ENCODE data around the gene OR52B2.
"Not testable (repeated sequence)": the region's sequence is repeated elsewhere in the genome, so short reads cannot be mapped to it uniquely, and the experiment has no call there.

Gene OR52B2

DNA sequence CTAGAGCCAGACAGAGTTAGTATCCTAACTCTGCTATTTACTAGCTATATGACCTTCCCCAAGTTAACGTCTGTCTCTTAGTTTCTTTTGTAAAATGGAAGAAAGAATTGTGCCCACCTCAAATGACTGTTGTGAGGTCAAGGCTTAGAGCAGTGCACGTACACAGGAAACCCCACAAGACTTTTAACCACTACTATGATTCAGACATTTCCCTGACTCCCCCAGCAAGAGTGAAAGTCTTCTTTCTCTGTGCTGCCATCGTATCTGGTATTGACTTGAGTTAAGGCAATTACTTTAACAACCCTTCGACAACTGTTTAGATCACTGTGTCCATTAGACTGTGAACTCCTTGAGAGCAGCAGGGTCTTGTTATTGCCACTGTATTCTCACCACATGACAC is 26.3 kb upstream of the OR52B2 start:
- no peak for TF ChIP-seq POLR2AphosphoS5 (IDR thresholded peaks at IDR 0.05; ENCODE audit: borderline replicate concordance, low read depth, low read length)
- no peak for TF ChIP-seq EZH2 (IDR thresholded peaks at IDR 0.05)
- no peak for TF ChIP-seq FOXP2 (optimal IDR thresholded peaks at IDR 0.05; ENCODE audit: control extremely low read depth, extremely low read length, insufficient read depth)
- Histone ChIP-seq H3K9me3 (ENCODE audit: low read depth, low read length) (no peaks in the 10 kb centered on the region), H3K4me3 (no peak overlapping the region), H3K36me3 (ENCODE audit: insufficient read depth, low read length) (no peaks in the 10 kb centered on the region), H3K27ac (no peak overlapping the region), H3K9ac (ENCODE audit: insufficient read length) (no peak overlapping the region)
- DNase-seq (ENCODE audit: low read depth, low spot score) = no peak

DNA sequence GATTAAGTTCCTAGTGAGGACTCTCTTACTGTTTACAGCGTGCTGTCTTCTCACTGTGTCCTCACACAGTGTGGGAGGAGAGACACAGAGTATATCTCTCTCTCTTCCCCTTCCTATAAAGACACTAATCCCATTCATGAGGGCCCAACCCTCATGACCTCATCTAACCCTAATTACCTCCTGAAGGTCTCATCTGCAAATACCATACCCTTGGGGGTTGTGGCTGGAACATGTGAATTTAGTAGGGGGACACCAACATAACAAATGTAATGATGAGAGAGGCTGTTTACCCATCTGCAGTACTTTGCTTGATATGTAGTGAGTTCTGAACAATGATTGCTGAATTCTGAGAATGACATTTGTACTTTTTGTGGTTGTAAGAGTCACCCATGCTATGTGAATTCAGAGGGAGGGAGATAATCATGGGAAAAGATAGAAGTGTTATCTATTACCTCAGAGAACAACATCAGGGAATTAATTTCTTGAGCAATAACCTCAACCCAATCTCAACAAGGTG is 24.0 kb upstream of the OR52B2 start:
- Histone ChIP-seq H3K27ac (no peak overlapping the region), H3K36me3 (ENCODE audit: insufficient read depth, low read length) (no peaks in the 10 kb centered on the region), H3K4me3 (no peak overlapping the region), H3K9ac (ENCODE audit: insufficient read length) (no peak overlapping the region), H3K9me3 (ENCODE audit: low read depth, low read length) (no peaks in the 10 kb centered on the region)
- no peak for DNase-seq (ENCODE audit: low read depth, low spot score)
- no peak for TF ChIP-seq EZH2 (IDR thresholded peaks at IDR 0.05)

DNA sequence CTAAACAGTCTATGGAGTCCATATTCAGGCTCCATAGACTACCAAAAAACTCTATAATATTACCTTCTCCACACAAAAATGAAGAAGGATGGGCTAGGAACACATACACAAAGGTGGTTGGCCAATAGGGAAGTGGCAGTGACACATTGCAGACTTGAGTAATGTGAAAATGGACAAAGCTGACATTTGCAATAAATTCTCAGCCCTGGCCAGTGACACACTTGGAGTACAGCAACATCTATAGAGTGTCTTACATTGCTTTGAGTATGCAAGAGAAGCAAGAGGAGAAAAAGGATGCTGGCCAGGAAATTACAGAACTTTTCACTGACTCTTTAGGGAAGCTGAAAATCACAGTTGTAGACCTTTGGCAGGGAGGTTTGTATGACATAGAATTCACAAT is 21.6 kb upstream of the OR52B2 start:
- H3K9ac ChIP-seq (ENCODE audit: insufficient read length) = no peak overlapping the region
- no peak for TF ChIP-seq EZH2 (IDR thresholded peaks at IDR 0.05)
- TF ChIP-seq POLR2AphosphoS5 (IDR thresholded peaks at IDR 0.05; ENCODE audit: borderline replicate concordance, low read depth, low read length) = no peak
- no peak for TF ChIP-seq FOXP2 (optimal IDR thresholded peaks at IDR 0.05; ENCODE audit: control extremely low read depth, extremely low read length, insufficient read depth)
- H3K27ac ChIP-seq = no peak overlapping the region
- H3K36me3 ChIP-seq (ENCODE audit: insufficient read depth, low read length) = no peaks in the 10 kb centered on the region
- no peaks in the 10 kb centered on the region for H3K9me3 ChIP-seq (ENCODE audit: low read depth, low read length)
- H3K4me3 ChIP-seq = no peak overlapping the region
- DNase-seq (ENCODE audit: low read depth, low spot score) = no peak

DNA sequence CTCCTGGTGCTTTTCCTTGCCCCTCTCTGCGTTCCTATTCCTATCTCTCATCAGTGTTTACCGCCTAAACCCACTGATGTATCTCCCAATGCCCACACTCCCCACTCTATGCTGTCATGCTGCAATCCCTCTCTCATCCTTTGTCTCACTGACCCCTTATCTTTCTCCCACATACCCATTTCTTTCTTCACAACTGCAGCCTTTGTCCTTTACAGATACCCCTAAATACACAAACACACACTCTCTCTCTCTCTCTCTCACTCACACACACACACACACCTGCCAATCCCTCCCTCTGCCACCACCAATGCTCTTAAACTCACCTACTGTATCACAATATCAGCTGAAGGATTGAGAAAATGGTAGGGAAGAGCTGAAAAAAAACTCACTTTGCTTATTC is 5.3 kb upstream of the OR52B2 start:
- Histone ChIP-seq H3K4me3 (no peak overlapping the region), H3K9ac (ENCODE audit: insufficient read length) (no peak overlapping the region), H3K9me3 (ENCODE audit: low read depth, low read length) (no peaks in the 10 kb centered on the region), H3K27ac (no peak overlapping the region), H3K36me3 (ENCODE audit: insufficient read depth, low read length) (no peaks in the 10 kb centered on the region)
- DNase-seq (ENCODE audit: low read depth, low spot score) = no peak
- TF ChIP-seq POLR2AphosphoS5 (IDR thresholded peaks at IDR 0.05; ENCODE audit: borderline replicate concordance, low read depth, low read length) (no peak), FOXP2 (optimal IDR thresholded peaks at IDR 0.05; ENCODE audit: control extremely low read depth, extremely low read length, insufficient read depth) (no peak), EZH2 (IDR thresholded peaks at IDR 0.05) (no peak)

- no peak for DNase-seq (ENCODE audit: low read depth, low spot score)
- no peak overlapping the region for H3K4me3 ChIP-seq
- H3K9ac ChIP-seq (ENCODE audit: insufficient read length) = no peak overlapping the region
- no peaks in the 10 kb centered on the region for H3K36me3 ChIP-seq (ENCODE audit: insufficient read depth, low read length)
- H3K27ac ChIP-seq = no peak overlapping the region
- H3K9me3 ChIP-seq (ENCODE audit: low read depth, low read length) = no peaks in the 10 kb centered on the region
- TF ChIP-seq POLR2AphosphoS5 (IDR thresholded peaks at IDR 0.05; ENCODE audit: borderline replicate concordance, low read depth, low read length) = no peak
- no peak for TF ChIP-seq FOXP2 (optimal IDR thresholded peaks at IDR 0.05; ENCODE audit: control extremely low read depth, extremely low read length, insufficient read depth)
- no peak for TF ChIP-seq EZH2 (IDR thresholded peaks at IDR 0.05)
Measured at GRCh38 chr11:6156628-6157359, 13.3 kb downstream of the OR52B2 start.

GRCh38 chr11:6152126-6152525 is 18.0 kb downstream of the OR52B2 start:
- Histone ChIP-seq H3K27ac (no peak overlapping the region), H3K4me3 (no peak overlapping the region), H3K9ac (ENCODE audit: insufficient read length) (no peak overlapping the region), H3K36me3 (ENCODE audit: insufficient read depth, low read length) (no peaks in the 10 kb centered on the region), H3K9me3 (ENCODE audit: low read depth, low read length) (no peaks in the 10 kb centered on the region)
- no peak for DNase-seq (ENCODE audit: low read depth, low spot score)
- no peak for TF ChIP-seq FOXP2 (optimal IDR thresholded peaks at IDR 0.05; ENCODE audit: control extremely low read depth, extremely low read length, insufficient read depth)
- TF ChIP-seq POLR2AphosphoS5 (IDR thresholded peaks at IDR 0.05; ENCODE audit: borderline replicate concordance, low read depth, low read length) = no peak
- TF ChIP-seq EZH2 (IDR thresholded peaks at IDR 0.05) = no peak

GRCh38 chr11:6151117-6151516 is 19.0 kb downstream of the OR52B2 start:
- no peak overlapping the region for H3K9ac ChIP-seq (ENCODE audit: insufficient read length)
- no peak for TF ChIP-seq FOXP2 (optimal IDR thresholded peaks at IDR 0.05; ENCODE audit: control extremely low read depth, extremely low read length, insufficient read depth)
- TF ChIP-seq POLR2AphosphoS5 (IDR thresholded peaks at IDR 0.05; ENCODE audit: borderline replicate concordance, low read depth, low read length) = no peak
- no peak for TF ChIP-seq EZH2 (IDR thresholded peaks at IDR 0.05)
- no peak for DNase-seq (ENCODE audit: low read depth, low spot score)
- no peaks in the 10 kb centered on the region for H3K9me3 ChIP-seq (ENCODE audit: low read depth, low read length)
- no peaks in the 10 kb centered on the region for H3K36me3 ChIP-seq (ENCODE audit: insufficient read depth, low read length)
- H3K4me3 ChIP-seq = no peak overlapping the region
- H3K27ac ChIP-seq = no peak overlapping the region

GRCh38 chr11:6143737-6144136 is 26.4 kb downstream of the OR52B2 start:
- not testable (repeated sequence) for H3K9me3 ChIP-seq (ENCODE audit: low read depth, low read length); H3K4me3 ChIP-seq; H3K27ac ChIP-seq; DNase-seq (ENCODE audit: low read depth, low spot score); H3K36me3 ChIP-seq (ENCODE audit: insufficient read depth, low read length); H3K9ac ChIP-seq (ENCODE audit: insufficient read length)

DNA sequence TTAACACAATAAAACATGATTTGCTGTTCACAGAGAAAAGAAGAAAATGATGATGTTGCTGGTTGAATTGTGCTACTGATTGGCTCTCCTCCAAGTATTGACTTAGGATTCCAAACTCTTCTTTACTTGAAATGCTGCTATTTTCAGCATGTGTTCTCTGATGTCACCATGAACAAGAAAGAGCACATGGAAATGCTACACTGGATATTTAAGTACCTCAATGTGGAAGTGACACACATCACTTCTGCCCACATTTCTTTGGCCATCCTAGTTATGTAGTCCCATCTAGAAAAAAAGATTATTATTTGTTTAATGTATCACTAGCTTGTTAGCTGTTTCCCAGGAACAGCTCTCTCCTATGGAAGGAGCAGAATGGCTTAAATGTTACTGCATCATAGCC is 27.2 kb downstream of the OR52B2 start:
- no peak overlapping the region for H3K9ac ChIP-seq (ENCODE audit: insufficient read length)
- no peaks in the 10 kb centered on the region for H3K9me3 ChIP-seq (ENCODE audit: low read depth, low read length)
- H3K36me3 ChIP-seq (ENCODE audit: insufficient read depth, low read length) = no peaks in the 10 kb centered on the region
- TF ChIP-seq EZH2 (IDR thresholded peaks at IDR 0.05) (no peak), FOXP2 (optimal IDR thresholded peaks at IDR 0.05; ENCODE audit: control extremely low read depth, extremely low read length, insufficient read depth) (no peak)
- DNase-seq (ENCODE audit: low read depth, low spot score) = no peak
- H3K4me3 ChIP-seq = no peak overlapping the region
- no peak overlapping the region for H3K27ac ChIP-seq

DNA sequence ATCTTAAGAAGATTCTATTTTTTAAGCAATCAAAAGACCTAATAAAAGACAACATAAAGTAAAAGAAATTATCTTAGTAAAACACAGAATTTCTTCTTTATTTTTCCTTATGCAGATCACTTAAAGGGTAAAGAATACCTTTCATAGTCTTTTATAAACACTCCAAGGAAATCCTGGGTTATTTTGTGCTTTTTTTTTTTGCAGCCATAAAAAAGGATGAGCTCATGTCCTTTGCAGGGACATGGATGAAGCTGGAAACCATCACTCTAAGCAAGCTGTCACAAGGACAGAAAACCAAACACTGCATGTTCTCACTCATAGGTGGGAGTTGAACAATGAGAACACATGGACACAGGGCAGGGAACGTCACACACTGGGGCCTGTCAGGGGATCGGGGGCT is 34.2 kb downstream of the OR52B2 start:
- H3K27ac ChIP-seq; H3K4me3 ChIP-seq; H3K36me3 ChIP-seq (ENCODE audit: insufficient read depth, low read length); H3K9me3 ChIP-seq (ENCODE audit: low read depth, low read length); H3K9ac ChIP-seq (ENCODE audit: insufficient read length); DNase-seq (ENCODE audit: low read depth, low spot score): not testable (repeated sequence)
